Caco-2 (cell line): ENCODE results near the gene SOWAHD. TPM values are rescaled to one million over a fixed set of nuclear protein-coding genes. Genes with fewer than 3 reads are reported as not detected.
A peak's percentile ranks its signal among the peaks of the same experiment; 100 is the strongest.

Experiments
- BruUV-seq: library from RNA; stranded (reverse); fragments of 400-500 nt; replicated peaks from 2 replicates; lab custom pipeline; 2021; lab: Mats Ljungman, UMichigan
- CTCF ChIA-PET: fragments of 300-600 bp; sonication (Branson Sonifier 250); formaldehyde crosslinking; loops from one replicate; lab custom pipeline; 2022; ENCODE audit warnings: antibody characterized with exemption; lab: Charles Lee
- POLR2A ChIA-PET: fragments of 300-600 bp; sonication (Branson Sonifier 250); formaldehyde crosslinking; loops from one replicate; lab custom pipeline; 2022; ENCODE audit warnings: antibody characterized with exemption; lab: Charles Lee
- DNase-seq, 2 experiments: peaks; one replicate each; pipeline versions ENCODE4 v3.0.0 to v3.0.0-alpha.2; 2020 to 2022
- H3K27me3 ChIP-seq: replicated peaks from 2 replicates; pipeline ENCODE4 v1.6.0; 2011; ENCODE audit warnings: low read length; ENCODE audit not compliant: control insufficient read depth, insufficient read depth
- H3K36me3 ChIP-seq: 2 replicates; pipeline ENCODE4 v1.5.1; 2011; ENCODE audit warnings: low read length; ENCODE audit not compliant: control insufficient read depth, insufficient read depth
- H3K4me1 ChIP-seq: fragments of 250-450 bp; sonication (Bioruptor Pico); 2 replicates; pipeline ENCODE4 v1.5.1; 2020; ENCODE audit warnings: mild to moderate bottlenecking
- H3K4me3 ChIP-seq: 2 replicates; pipeline ENCODE4 v1.5.1; 2011; ENCODE audit warnings: low read depth, mild to moderate bottlenecking, control low read depth, low read length
- H3K9me3 ChIP-seq: fragments of 250-450 bp; sonication (Bioruptor Pico); 2 replicates; pipeline ENCODE4 v1.5.1; 2020; ENCODE audit warnings: mild to moderate bottlenecking, moderate library complexity
- H3K27ac Mint-ChIP-seq: one replicate; pipeline ENCODE4 v1.8.0; 2022; ENCODE audit warnings: mixed read lengths; ENCODE audit not compliant: unreplicated experiment
- H3K27me3 Mint-ChIP-seq: one replicate; pipeline ENCODE4 v1.8.0; 2022; ENCODE audit warnings: mixed read lengths; ENCODE audit not compliant: insufficient read depth, unreplicated experiment
- H3K36me3 Mint-ChIP-seq: one replicate; pipeline ENCODE4 v1.8.0; 2022; ENCODE audit warnings: mild to moderate bottlenecking, mixed read lengths; ENCODE audit not compliant: insufficient read depth, unreplicated experiment
- H3K4me1 Mint-ChIP-seq: one replicate; pipeline ENCODE4 v1.8.0; 2022; ENCODE audit warnings: low read depth, mixed read lengths; ENCODE audit not compliant: unreplicated experiment
- H3K4me3 Mint-ChIP-seq: one replicate; pipeline ENCODE4 v1.8.0; 2022; ENCODE audit warnings: mild to moderate bottlenecking, moderate library complexity, mixed read lengths; ENCODE audit not compliant: unreplicated experiment
- H3K9me3 Mint-ChIP-seq: one replicate; pipeline ENCODE4 v1.8.0; 2022; ENCODE audit warnings: mixed read lengths; ENCODE audit not compliant: unreplicated experiment
- CTCF ChIP-seq, 2 experiments: fragments of 200-600 bp in 1 of 2; IDR thresholded peaks; 1 replicate in 1 of 2; 2 replicates in 1 of 2; pipeline versions ENCODE4 v1.5.1 to v1.8.0; 2011 to 2022; ENCODE audit warnings: antibody characterized with exemption in 1 of 2, control low read depth in 1 of 2, inconsistent platforms in 1 of 2, low read depth in 1 of 2, low read length in 1 of 2, mild to moderate bottlenecking in 1 of 2, moderate library complexity in 1 of 2; ENCODE audit not compliant: insufficient read depth in 1 of 2, severe bottlenecking in 1 of 2, unreplicated experiment in 1 of 2
- intact Hi-C: fragments of 100-400 bp; cut with micrococcal nuclease; formaldehyde crosslinking; loops from one replicate; pipeline ENCODE4 v1.10.0; 2022; ENCODE audit not compliant: unreplicated experiment
- total RNA-seq: library from RNA; stranded (reverse); gene quantifications from 2 replicates; pipeline ENCODE4 v1.2.3, GENCODE V29; 2022

Gene SOWAHD
- total RNA-seq, 1 experiment from 2014 or later = 2.0 TPM

- peak overlapping the region; percentile 46 for H3K4me3 ChIP-seq
- ChIA-PET CTCF (interaction anchor here (0.5 to 2.4 kb wide), 6 partner anchors 22 to 339 kb away, joined by 3 to 7 read pairs (median 4); no protein-coding TSS in a partner anchor), POLR2A (interaction anchor here (0.9 to 2.4 kb wide), 3 partner anchors 34 to 95 kb away, joined by 4 to 28 read pairs (median 6); partner anchors contain the start of genes RPL39, SEPTIN6 and UPF3B)
- no peaks in the 10 kb centered on the region for H3K27me3 ChIP-seq
- no peaks in the 10 kb centered on the region for H3K36me3 Mint-ChIP-seq
- H3K36me3 ChIP-seq = no peaks in the 10 kb centered on the region
- no peaks in the 10 kb centered on the region for H3K9me3 Mint-ChIP-seq
- H3K27me3 Mint-ChIP-seq = no peaks in the 10 kb centered on the region
- H3K4me1 Mint-ChIP-seq = peaks cover 13% of the 10 kb centered on the region
- DNase-seq = no peak
- peak overlapping the region; percentile 97 for H3K4me3 Mint-ChIP-seq
- H3K4me1 ChIP-seq = no peaks in the 10 kb centered on the region
- BruUV-seq = no TSS peak
- H3K27ac Mint-ChIP-seq = peak overlapping the region; percentile 92
- TF ChIP-seq CTCF (IDR thresholded peaks at IDR 0.05; ENCODE audit: insufficient read depth in 1 of 2, low read depth in 1 of 2, low read length in 1 of 2, severe bottlenecking in 1 of 2, unreplicated experiment in 1 of 2) = no peak
- intact Hi-C loops = loop anchor here (10.0 kb wide), 1 partner anchor 243 kb away; no protein-coding TSS in a partner anchor
- no peaks in the 10 kb centered on the region for H3K9me3 ChIP-seq
These were observed 776 bp upstream of the SOWAHD start for GRCh38 chrX:119757646-119757978.

DNA sequence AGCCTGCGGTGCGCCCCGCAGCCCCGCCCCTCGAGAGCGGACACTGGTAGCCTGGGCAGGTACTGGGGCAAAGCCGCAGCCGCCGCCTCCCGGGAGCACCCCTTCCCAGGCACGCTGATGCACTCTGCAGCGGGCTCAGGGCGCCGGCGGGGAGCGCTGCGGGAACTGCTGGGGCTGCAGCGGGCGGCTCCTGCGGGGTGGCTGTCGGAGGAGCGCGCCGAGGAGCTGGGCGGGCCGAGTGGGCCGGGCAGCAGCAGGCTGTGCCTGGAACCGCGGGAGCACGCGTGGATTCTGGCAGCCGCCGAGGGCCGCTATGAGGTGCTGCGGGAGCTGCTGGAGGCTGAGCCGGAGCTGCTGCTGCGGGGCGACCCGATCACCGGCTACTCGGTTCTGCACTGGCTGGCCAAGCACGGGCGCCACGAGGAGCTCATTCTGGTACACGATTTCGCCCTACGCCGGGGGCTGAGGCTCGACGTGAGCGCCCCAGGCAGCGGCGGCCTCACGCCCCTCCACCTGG, 401 bp downstream of the SOWAHD start:
- H3K4me1 ChIP-seq = no peaks in the 10 kb centered on the region
- intact Hi-C loops = loop anchor here (10.0 kb wide), 1 partner anchor 244 kb away; no protein-coding TSS in a partner anchor
- BruUV-seq = no TSS peak
- no peaks in the 10 kb centered on the region for H3K27me3 ChIP-seq
- H3K4me3 Mint-ChIP-seq = peak overlapping the region; percentile 97
- no peaks in the 10 kb centered on the region for H3K9me3 ChIP-seq
- ChIA-PET POLR2A (interaction anchor here (0.5 to 2.4 kb wide), 4 partner anchors 25 to 174 kb away, joined by 6 to 28 read pairs (median 13); partner anchors contain the start of genes RPL39 and UPF3B), CTCF (interaction anchor here (0.7 to 2.4 kb wide), 8 partner anchors 21 to 149 kb away, joined by 3 to 9 read pairs (median 5); partner anchors contain the start of gene RPL39)
- TF ChIP-seq CTCF (IDR thresholded peaks at IDR 0.05; ENCODE audit: insufficient read depth in 1 of 2, low read depth in 1 of 2, low read length in 1 of 2, severe bottlenecking in 1 of 2, unreplicated experiment in 1 of 2) = no peak
- H3K27me3 Mint-ChIP-seq = no peaks in the 10 kb centered on the region
- H3K36me3 Mint-ChIP-seq = no peaks in the 10 kb centered on the region
- H3K9me3 Mint-ChIP-seq = no peaks in the 10 kb centered on the region
- peak in 1 of 2 experiments; percentile 52 for DNase-seq
- peak overlapping the region; percentile 46 for H3K4me3 ChIP-seq
- no peaks in the 10 kb centered on the region for H3K36me3 ChIP-seq
- peaks cover 21% of the 10 kb centered on the region for H3K4me1 Mint-ChIP-seq
- H3K27ac Mint-ChIP-seq = no peak overlapping the region

DNA sequence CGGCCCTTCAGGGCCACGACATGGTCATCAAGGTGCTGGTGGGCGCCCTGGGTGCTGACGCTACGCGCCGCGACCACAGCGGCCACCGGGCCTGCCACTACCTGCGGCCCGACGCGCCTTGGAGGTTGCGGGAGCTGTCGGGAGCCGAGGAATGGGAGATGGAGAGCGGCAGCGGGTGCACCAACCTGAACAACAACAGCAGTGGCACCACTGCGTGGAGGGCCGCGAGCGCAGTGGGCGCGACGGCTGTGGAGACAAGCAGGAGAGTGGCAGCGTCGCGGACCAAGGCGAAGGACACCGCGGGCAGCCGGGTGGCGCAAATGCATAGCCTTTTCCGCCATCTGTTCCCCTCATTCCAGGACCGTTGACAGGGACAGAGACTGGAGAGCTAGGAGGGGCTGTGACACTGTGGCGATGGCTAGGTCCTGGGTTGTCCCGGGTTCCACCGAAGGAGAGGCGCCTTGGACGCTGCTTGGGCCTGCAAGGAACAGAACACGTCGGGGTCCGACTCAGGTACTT, 919 bp downstream of the SOWAHD start:
- POLR2A ChIA-PET = interaction anchor here (0.5 to 2.4 kb wide), 3 partner anchors 25 to 94 kb away, joined by 6 to 28 read pairs (median 6); partner anchors contain the start of genes RPL39 and UPF3B
- H3K4me3 ChIP-seq = peak overlapping the region; percentile 46
- H3K9me3 Mint-ChIP-seq = no peaks in the 10 kb centered on the region
- no TSS peak for BruUV-seq
- no peaks in the 10 kb centered on the region for H3K4me1 ChIP-seq
- DNase-seq = no peak
- CTCF ChIA-PET = interaction anchor here (1.3 to 2.4 kb wide), 2 partner anchors 32 to 149 kb away, joined by 6 to 9 read pairs; partner anchors contain the start of gene RPL39
- H3K4me3 Mint-ChIP-seq = peak overlapping the region; percentile 97
- no peaks in the 10 kb centered on the region for H3K27me3 ChIP-seq
- no peak overlapping the region for H3K27ac Mint-ChIP-seq
- TF ChIP-seq CTCF (IDR thresholded peaks at IDR 0.05; ENCODE audit: insufficient read depth in 1 of 2, low read depth in 1 of 2, low read length in 1 of 2, severe bottlenecking in 1 of 2, unreplicated experiment in 1 of 2) = no peak
- H3K4me1 Mint-ChIP-seq = peaks cover 21% of the 10 kb centered on the region
- H3K27me3 Mint-ChIP-seq = no peaks in the 10 kb centered on the region
- intact Hi-C loops = loop anchor here (10.0 kb wide), 1 partner anchor 245 kb away; no protein-coding TSS in a partner anchor
- no peaks in the 10 kb centered on the region for H3K36me3 ChIP-seq
- H3K36me3 Mint-ChIP-seq = no peaks in the 10 kb centered on the region
- no peaks in the 10 kb centered on the region for H3K9me3 ChIP-seq
